Suppressor macrophage treated with lipopolysaccharide for 1 hour (primary cell): ENCODE measurements around the gene S100A3.

ENCODE experiments used
- DNase-seq, 3 donors: peaks; one replicate each; pipeline ENCODE4 v3.0.0-alpha.2; 2020 to 2022

The S100A3 gene

DNA sequence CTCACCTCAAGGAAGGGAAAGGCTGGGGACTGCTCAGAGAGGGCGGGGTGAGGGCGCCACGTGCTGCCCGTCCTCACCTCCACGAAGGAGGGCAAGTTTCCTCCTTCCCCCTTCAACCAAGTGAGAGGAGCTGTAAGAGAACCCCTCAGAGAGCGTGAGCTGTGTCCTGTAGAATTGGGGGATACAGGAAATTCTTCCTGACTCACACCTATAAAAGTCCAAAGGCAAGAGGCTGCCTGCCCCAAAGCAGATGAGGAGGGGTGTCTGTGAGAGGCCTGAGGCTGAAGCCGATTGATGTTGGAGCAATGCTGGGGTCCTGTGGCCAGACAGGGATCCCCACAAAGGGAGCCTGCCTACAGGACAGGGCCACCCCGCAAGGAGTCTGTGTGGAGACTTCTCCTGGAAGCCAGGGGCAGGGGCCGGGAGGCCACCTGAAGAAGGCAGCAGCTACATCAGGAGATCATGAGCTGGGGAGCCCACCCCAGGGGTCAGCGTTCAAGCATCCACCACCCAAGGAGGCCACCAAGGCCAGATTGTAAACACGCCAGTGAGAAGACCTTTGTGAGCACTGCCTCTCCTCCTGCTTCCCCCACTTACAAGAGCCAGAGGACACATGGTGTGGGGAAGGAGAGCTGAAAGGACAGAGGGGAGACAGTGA, 41.0 kb downstream of the S100A3 start:
- no peak for DNase-seq

- DNase-seq, result no peak
Observed at GRCh38 chr1:153506831-153507413, 42.1 kb downstream of the S100A3 start.

DNA sequence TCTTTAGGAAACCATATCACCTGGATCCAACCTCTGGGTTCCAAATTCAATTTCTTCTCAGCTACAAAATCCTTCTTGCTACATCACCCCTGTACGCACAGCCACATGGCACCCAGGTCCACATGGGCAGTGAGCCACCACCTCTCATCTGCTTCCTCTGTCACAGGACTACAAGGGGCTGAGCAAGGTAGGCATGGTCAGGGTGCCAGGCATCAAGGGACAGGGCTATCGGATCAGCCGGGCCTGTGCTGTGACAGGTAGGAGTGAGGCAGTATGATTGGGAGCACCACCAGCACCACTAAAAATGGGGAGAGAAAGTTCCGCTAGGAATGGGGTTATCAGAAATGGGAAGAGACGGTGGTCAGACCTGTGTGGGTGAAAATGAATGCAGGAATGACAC, 42.7 kb downstream of the S100A3 start:
- DNase-seq, result no peak

DNA sequence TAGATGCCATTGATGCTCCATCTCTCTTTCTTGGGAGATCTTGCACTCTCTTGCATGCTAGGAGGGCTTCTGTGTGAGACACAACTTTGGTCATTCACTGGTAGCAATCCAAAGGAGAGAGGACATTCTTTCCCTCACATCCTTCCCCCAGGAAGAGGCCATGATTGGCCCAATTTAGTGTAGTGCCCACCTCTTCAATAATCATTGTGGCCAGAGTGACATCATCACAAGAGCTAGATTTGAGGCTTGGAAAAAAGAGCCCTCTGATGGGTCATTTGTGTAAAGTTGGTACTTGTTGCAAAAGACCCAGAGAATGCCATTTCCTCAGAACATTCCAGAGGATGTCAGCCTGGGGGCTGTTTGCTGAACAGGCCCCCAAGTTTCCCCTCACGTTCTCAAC, 43.5 kb downstream of the S100A3 start:
- DNase-seq, result no peak

GRCh38 chr1:153503766-153504165, 45.3 kb downstream of the S100A3 start:
- DNase-seq, result no peak

DNA sequence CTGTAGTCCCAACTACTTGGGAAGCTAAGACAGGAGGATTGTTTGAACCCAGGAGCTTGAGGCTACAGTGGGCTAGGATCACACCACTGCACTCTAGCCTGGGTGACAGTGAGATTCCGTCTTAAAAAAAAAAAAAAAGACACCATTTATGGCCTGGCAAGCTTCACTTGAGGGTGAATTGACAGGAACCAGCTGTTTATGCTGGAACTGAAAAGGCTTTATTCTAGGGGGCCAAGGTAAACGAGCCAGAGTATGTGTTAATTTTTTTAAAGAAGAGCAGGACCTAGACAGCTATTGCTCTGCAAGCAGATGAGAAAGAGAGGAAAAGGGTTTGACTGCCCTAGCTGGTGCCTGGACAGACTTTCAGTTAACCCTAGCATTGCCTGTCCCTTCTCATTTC, 50.3 kb downstream of the S100A3 start:
- DNase-seq, result no peak
